Measurements from ENCODE around the gene CXCL5. TPM values are rescaled to one million over a fixed set of nuclear protein-coding genes. Genes with fewer than 3 reads are reported as not detected.

Gene CXCL5
- total RNA-seq, 3 donors from 2014 or later (not counting 1 experiment from before 2014, with no cell fraction given), result 0.23 to 2.0 (median 1.5) TPM

DNA sequence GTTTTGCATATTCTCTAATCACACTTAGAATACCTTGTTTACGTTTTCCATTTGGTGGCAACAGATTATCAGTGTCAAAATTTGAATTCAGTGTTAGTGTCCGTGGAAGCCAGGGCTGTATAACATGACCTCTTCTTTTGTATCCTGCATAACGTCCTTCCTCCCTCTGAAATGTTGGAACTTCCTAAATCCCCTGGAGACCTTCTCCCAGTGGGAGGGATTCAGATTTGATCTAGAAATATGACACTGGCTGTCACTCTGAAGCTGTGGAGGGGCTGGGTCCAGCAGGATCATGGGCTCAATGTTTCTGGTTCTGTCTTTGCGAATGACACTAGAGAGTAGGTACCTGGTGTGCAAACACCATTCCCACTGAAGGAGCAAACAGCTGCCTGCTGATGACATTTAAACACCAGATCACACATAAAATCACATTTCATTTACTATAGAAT is 40.9 kb upstream of the CXCL5 start:
- ATAC-seq (peak in 1 of 3 donors; percentile 17), DNase-seq (no peak)
- Mint-ChIP-seq H3K4me1 (peaks cover 16% of the 10 kb centered on the region in 2 donors), H3K27me3 (ENCODE audit: low read depth in 2 of 2) (peaks cover 22 to 42% of the 10 kb centered on the region in 2 donors), H3K27ac (no peak overlapping the region), H3K4me3 (peak overlapping the region; percentile 76), H3K9me3 (no peaks in the 10 kb centered on the region), H3K36me3 (no peaks in the 10 kb centered on the region)
- peaks cover 10% of the 10 kb centered on the region for H3K4me1 ChIP-seq (ENCODE audit: control insufficient read depth, insufficient read depth, low read length)
- H3K27me3 ChIP-seq (ENCODE audit: control insufficient read depth, insufficient read depth, low read length), result peaks cover 17% of the 10 kb centered on the region
- no peak overlapping the region for H3K27ac ChIP-seq (ENCODE audit: low read length)
- no peaks in the 10 kb centered on the region for H3K9me3 ChIP-seq (ENCODE audit: control insufficient read depth, insufficient read depth, low read length)
- no peaks in the 10 kb centered on the region for H3K36me3 ChIP-seq (ENCODE audit: control insufficient read depth, insufficient read depth, low read length)
- TF ChIP-seq, protein P1, sequence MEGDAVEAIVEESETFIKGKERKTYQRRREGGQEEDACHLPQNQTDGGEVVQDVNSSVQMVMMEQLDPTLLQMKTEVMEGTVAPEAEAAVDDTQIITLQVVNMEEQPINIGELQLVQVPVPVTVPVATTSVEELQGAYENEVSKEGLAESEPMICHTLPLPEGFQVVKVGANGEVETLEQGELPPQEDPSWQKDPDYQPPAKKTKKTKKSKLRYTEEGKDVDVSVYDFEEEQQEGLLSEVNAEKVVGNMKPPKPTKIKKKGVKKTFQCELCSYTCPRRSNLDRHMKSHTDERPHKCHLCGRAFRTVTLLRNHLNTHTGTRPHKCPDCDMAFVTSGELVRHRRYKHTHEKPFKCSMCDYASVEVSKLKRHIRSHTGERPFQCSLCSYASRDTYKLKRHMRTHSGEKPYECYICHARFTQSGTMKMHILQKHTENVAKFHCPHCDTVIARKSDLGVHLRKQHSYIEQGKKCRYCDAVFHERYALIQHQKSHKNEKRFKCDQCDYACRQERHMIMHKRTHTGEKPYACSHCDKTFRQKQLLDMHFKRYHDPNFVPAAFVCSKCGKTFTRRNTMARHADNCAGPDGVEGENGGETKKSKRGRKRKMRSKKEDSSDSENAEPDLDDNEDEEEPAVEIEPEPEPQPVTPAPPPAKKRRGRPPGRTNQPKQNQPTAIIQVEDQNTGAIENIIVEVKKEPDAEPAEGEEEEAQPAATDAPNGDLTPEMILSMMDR (IDR thresholded peaks at IDR 0.05), result no peak
- H3K4me3 ChIP-seq (ENCODE audit: low read length), result no peak overlapping the region
- intact Hi-C loops (cut with micrococcal nuclease), result no loop called here
- WGBS (ENCODE audit: insufficient coverage), result 24% methylated on average over 4 of the region's 4 CpGs

- Mint-ChIP-seq H3K27ac (no peak within 1 kb of the TSS), H3K4me3 (peak within 1 kb of the TSS; percentile 77), H3K9me3 (no peaks in the 10 kb centered on the region), H3K36me3 (no peaks in the 10 kb centered on the region), H3K27me3 (ENCODE audit: low read depth in 2 of 2) (peaks cover 22 to 42% of the 10 kb centered on the region in 2 donors), H3K4me1 (peaks cover 16% of the 10 kb centered on the region in 2 donors)
- intact Hi-C loops (cut with micrococcal nuclease), result no loop called here
- H3K4me3 ChIP-seq (ENCODE audit: low read length), result peak within 1 kb of the TSS; percentile 45
- 1% methylated on average over 59 of the region's 64 CpGs for WGBS (ENCODE audit: insufficient coverage)
- no peaks in the 10 kb centered on the region for H3K9me3 ChIP-seq (ENCODE audit: control insufficient read depth, insufficient read depth, low read length)
- peaks cover 17% of the 10 kb centered on the region for H3K27me3 ChIP-seq (ENCODE audit: control insufficient read depth, insufficient read depth, low read length)
- TF ChIP-seq, protein P1 (IDR thresholded peaks at IDR 0.05), result no peak
- no peak within 1 kb of the TSS for H3K27ac ChIP-seq (ENCODE audit: low read length)
- H3K4me1 ChIP-seq (ENCODE audit: control insufficient read depth, insufficient read depth, low read length), result peaks cover 10% of the 10 kb centered on the region
- peak; percentile 52 to 60 (median 54) for ATAC-seq
- DNase-seq, result peak in 1 of 2 donors; percentile 17
- H3K36me3 ChIP-seq (ENCODE audit: control insufficient read depth, insufficient read depth, low read length), result no peaks in the 10 kb centered on the region
These were observed 40.2 kb upstream of the CXCL5 start, which contains the start of gene CXCL3 for GRCh38 chr4:74038425-74039314. Gene CXCL3 (minus strand): TSS chr4:74038689. CDS start chr4:74038611, 78 bp downstream.

DNA sequence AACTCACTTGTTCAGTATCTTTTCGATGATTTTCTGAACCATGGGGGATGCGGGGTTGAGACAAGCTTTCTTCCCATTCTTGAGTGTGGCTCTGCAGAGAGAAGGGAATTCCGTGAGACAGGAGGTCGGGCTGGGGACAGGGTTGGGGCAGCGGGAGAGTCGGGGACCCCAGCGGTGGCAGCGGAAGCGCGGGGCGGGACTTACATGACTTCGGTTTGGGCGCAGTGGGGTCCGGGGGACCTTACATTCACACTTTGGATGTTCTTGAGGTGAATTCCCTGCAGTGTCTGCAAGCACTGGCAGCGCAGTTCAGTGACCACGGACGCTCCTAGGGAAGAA is 39.6 kb upstream of the CXCL5 start:
- no peaks in the 10 kb centered on the region for H3K9me3 Mint-ChIP-seq
- Histone ChIP-seq H3K27me3 (ENCODE audit: control insufficient read depth, insufficient read depth, low read length) (peaks cover 17% of the 10 kb centered on the region), H3K9me3 (ENCODE audit: control insufficient read depth, insufficient read depth, low read length) (no peaks in the 10 kb centered on the region), H3K4me3 (ENCODE audit: low read length) (no peak overlapping the region), H3K36me3 (ENCODE audit: control insufficient read depth, insufficient read depth, low read length) (no peaks in the 10 kb centered on the region), H3K27ac (ENCODE audit: low read length) (no peak overlapping the region), H3K4me1 (ENCODE audit: control insufficient read depth, insufficient read depth, low read length) (peaks cover 10% of the 10 kb centered on the region)
- peaks cover 22 to 42% of the 10 kb centered on the region in 2 donors for H3K27me3 Mint-ChIP-seq (ENCODE audit: low read depth in 2 of 2)
- TF ChIP-seq, protein P1 (IDR thresholded peaks at IDR 0.05), result no peak
- peak overlapping the region; percentile 77 for H3K4me3 Mint-ChIP-seq
- whole genome bisulfite sequencing (ENCODE audit: insufficient coverage), result 7% methylated on average over 17 of the region's 17 CpGs
- peaks cover 16% of the 10 kb centered on the region in 2 donors for H3K4me1 Mint-ChIP-seq
- H3K27ac Mint-ChIP-seq, result no peak overlapping the region
- ATAC-seq, result peak in 1 of 3 donors; percentile 32
- no peak for DNase-seq
- intact Hi-C loops (cut with micrococcal nuclease), result no loop called here
- H3K36me3 Mint-ChIP-seq, result no peaks in the 10 kb centered on the region

All from natural killer cell (primary cell).